CD14-positive monocyte (primary cell): ENCODE results near the gene GPR15. TPM values are rescaled to one million over a fixed set of nuclear protein-coding genes. Genes with fewer than 3 reads are reported as not detected.

Source experiments
- DNase-seq, 3 donors: peaks; one replicate each; pipeline ENCODE4 v3.0.0-alpha.2; 2011 to 2022
- H2AFZ ChIP-seq: 2 replicates; pipeline ENCODE4 v1.6.0; 2012; ENCODE audit warnings: mild to moderate bottlenecking, low read depth, low read length, inconsistent platforms; ENCODE audit not compliant: insufficient read depth, poor library complexity, severe bottlenecking
- H3K27ac ChIP-seq, 2 donors: 1 replicate in 1 of 2; 2 replicates in 1 of 2; pipeline ENCODE4 v1.5.1; 2012 to 2013; ENCODE audit warnings: low read length in 2 of 2, control low read depth in 1 of 2, inconsistent platforms in 1 of 2, low read depth in 1 of 2, mild to moderate bottlenecking in 1 of 2
- H3K27me3 ChIP-seq, 2 donors: one replicate each; pipeline versions ENCODE4 v1.6.0 to v1.6.1; 2011 to 2013; ENCODE audit warnings: low read length in 2 of 2; ENCODE audit not compliant: control insufficient read depth in 2 of 2, insufficient read depth in 2 of 2
- H3K36me3 ChIP-seq, 2 donors: replicated peaks in 1 of 2; 1 replicate in 1 of 2; 2 replicates in 1 of 2; pipeline versions ENCODE4 v1.5.1 to v1.6.1; 2012 to 2013; ENCODE audit warnings: low read length in 2 of 2, control low read depth in 1 of 2, inconsistent platforms in 1 of 2, mild to moderate bottlenecking in 1 of 2; ENCODE audit not compliant: insufficient read depth in 2 of 2, control insufficient read depth in 1 of 2
- H3K4me1 ChIP-seq, 2 donors: 1 replicate in 1 of 2; 2 replicates in 1 of 2; pipeline versions ENCODE4 v1.5.1 to v1.6.1; 2012 to 2013; ENCODE audit warnings: low read length in 2 of 2, control low read depth in 1 of 2, inconsistent platforms in 1 of 2, mild to moderate bottlenecking in 1 of 2, moderate library complexity in 1 of 2; ENCODE audit not compliant: insufficient read depth in 2 of 2, control insufficient read depth in 1 of 2
- H3K4me2 ChIP-seq: replicated peaks from 2 replicates; pipeline ENCODE3; 2012; ENCODE audit warnings: low read length, moderate library complexity, mild to moderate bottlenecking; ENCODE audit not compliant: poor library complexity, severe bottlenecking; ENCODE audit errors: extremely low read depth
- H3K4me3 ChIP-seq, 3 experiments: fragments of 200-600 bp in 1 of 3; sonication (generic) in 1 of 3; replicated peaks in 1 of 3; 1 replicate in 2 of 3; 2 replicates in 1 of 3; pipeline ENCODE4 v1.5.1; 2011 to 2013; ENCODE audit warnings: low read length in 3 of 3, mild to moderate bottlenecking in 3 of 3, control low read depth in 2 of 3, low read depth in 2 of 3, inconsistent platforms in 1 of 3, moderate library complexity in 1 of 3
- H3K79me2 ChIP-seq: 2 replicates; pipeline ENCODE4 v1.6.0; 2012; ENCODE audit warnings: mild to moderate bottlenecking, control low read depth, inconsistent platforms, low read length, moderate library complexity; ENCODE audit not compliant: insufficient read depth
- H3K9ac ChIP-seq: 2 replicates; pipeline ENCODE4 v1.6.0; 2017; ENCODE audit warnings: low read length, mild to moderate bottlenecking; ENCODE audit not compliant: insufficient read depth, poor library complexity, severe bottlenecking
- H3K9me3 ChIP-seq, 2 donors: replicated peaks in 1 of 2; 1 replicate in 1 of 2; 2 replicates in 1 of 2; pipeline versions ENCODE4 v1.5.1 to v1.6.1; 2012 to 2013; ENCODE audit warnings: low read length in 2 of 2, control low read depth in 1 of 2; ENCODE audit not compliant: control insufficient read depth in 1 of 2, insufficient read depth in 1 of 2
- H4K20me1 ChIP-seq: 2 replicates; pipeline ENCODE4 v1.6.0; 2012; ENCODE audit warnings: mild to moderate bottlenecking, low read length, control low read depth, moderate library complexity; ENCODE audit not compliant: insufficient read depth
- H3K27ac Mint-ChIP-seq, 7 donors: one replicate each; pipeline ENCODE4 v1.8.0; 2020; ENCODE audit warnings: mild to moderate bottlenecking in 7 of 7, mixed read lengths in 7 of 7, moderate library complexity in 6 of 7, inconsistent platforms in 2 of 7
- H3K27me3 Mint-ChIP-seq, 3 donors: one replicate each; pipeline ENCODE4 v1.8.0; 2021 to 2022; ENCODE audit warnings: low read depth in 3 of 3, mild to moderate bottlenecking in 3 of 3, mixed read lengths in 3 of 3, moderate library complexity in 3 of 3, inconsistent platforms in 1 of 3
- H3K36me3 Mint-ChIP-seq, 2 donors: one replicate each; pipeline ENCODE4 v1.8.0; 2020; ENCODE audit warnings: mixed read lengths in 2 of 2, inconsistent platforms in 1 of 2, mild to moderate bottlenecking in 1 of 2
- H3K4me1 Mint-ChIP-seq: one replicate; pipeline ENCODE4 v1.8.0; 2020; ENCODE audit warnings: mild to moderate bottlenecking, mixed read lengths
- H3K4me3 Mint-ChIP-seq, 2 donors: one replicate each; pipeline ENCODE4 v1.8.0; 2020; ENCODE audit warnings: mild to moderate bottlenecking in 2 of 2, mixed read lengths in 2 of 2, moderate library complexity in 1 of 2
- H3K9me3 Mint-ChIP-seq, 7 donors: one replicate each; pipeline ENCODE4 v1.8.0; 2020 to 2022; ENCODE audit warnings: mixed read lengths in 7 of 7, mild to moderate bottlenecking in 6 of 7, moderate library complexity in 6 of 7, inconsistent platforms in 2 of 7
- WGBS: methylation state at CpG from one replicate; pipeline ENCODE4 v1.1.5; 2013; ENCODE audit warnings: missing lambda C conversion rate; ENCODE audit not compliant: insufficient coverage; 5-methylcytosine and 5-hydroxymethylcytosine counted together
- intact Hi-C, 2 donors: fragments of 100-400 bp; cut with micrococcal nuclease; formaldehyde crosslinking; loops; one replicate each; pipeline versions ENCODE4 v1.15.0 to v1.15.1; 2023
- polyA plus RNA-seq, 3 donors: library from polyadenylated mRNA; depleted of rRNA in 1 of 3; unstranded in 2 of 3; stranded (reverse) in 1 of 3; fragments of 300-500 nt in 2 of 3; fragments of >200 nt in 1 of 3; fragmentation: Illumina TruSeq in 2 of 3; gene quantifications; 1 replicate in 2 of 3; 2 replicates in 1 of 3; pipeline ENCODE4 v1.2.3, GENCODE V29; 2012 to 2021
- TF ChIP-seq, protein P1 (sequence below): fragments of 200-600 bp; IDR thresholded peaks from one replicate; pipeline ENCODE4 v1.8.0; 2022; ENCODE audit warnings: antibody characterized with exemption, mild to moderate bottlenecking

The GPR15 gene
- polyA plus RNA-seq, 3 donors, result not detected

DNA sequence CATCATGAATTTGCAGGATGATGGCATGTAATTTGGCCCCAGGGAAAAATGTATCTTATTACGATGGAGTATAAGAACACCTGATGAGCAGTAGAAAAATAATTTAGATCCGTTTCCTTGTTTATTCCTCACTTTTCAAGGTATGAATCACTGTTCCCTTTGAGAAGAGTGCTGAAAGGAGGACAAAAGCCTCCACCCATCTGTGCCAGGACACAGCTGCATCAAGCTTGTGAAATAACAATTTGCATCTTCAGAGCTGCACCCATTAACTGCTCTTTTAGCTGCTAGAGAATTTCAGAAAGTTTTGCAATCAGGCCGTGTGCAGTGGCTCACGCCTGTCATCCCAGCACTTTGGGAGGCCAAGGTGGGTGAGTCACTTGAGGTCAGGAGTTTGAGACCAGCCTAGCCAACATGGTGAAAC lies 18.7 kb upstream of the GPR15 start:
- peaks cover 26 to 59% of the 10 kb centered on the region in 2 donors for H3K36me3 ChIP-seq
- peaks cover under 1% of the 10 kb centered on the region for H3K79me2 ChIP-seq
- Mint-ChIP-seq H3K9me3 (no peaks in the 10 kb centered on the region), H3K36me3 (peaks cover 55 to 56% of the 10 kb centered on the region in 2 donors), H3K4me1 (peaks cover 16% of the 10 kb centered on the region), H3K27ac (peak overlapping the region in 6 of 7 donors; percentile 2 to 77 (median 52)), H3K4me3 (no peak overlapping the region), H3K27me3 (no peaks in the 10 kb centered on the region)
- peak overlapping the region; percentile 12 to 51 for H3K27ac ChIP-seq
- peak overlapping the region; percentile 10 for H3K9ac ChIP-seq
- no peak overlapping the region for H3K4me2 ChIP-seq
- H3K9me3 ChIP-seq, result no peaks in the 10 kb centered on the region
- no peak overlapping the region for H3K4me3 ChIP-seq
- WGBS, result no CpG with 5 or more reads among the region's 4 CpGs
- H3K27me3 ChIP-seq, result no peaks in the 10 kb centered on the region
- DNase-seq, result peak; percentile 49 to 70 (median 69)
- no peak overlapping the region for H2AFZ ChIP-seq
- H3K4me1 ChIP-seq, result peaks cover 6 to 11% of the 10 kb centered on the region in 2 donors
- intact Hi-C loops, result no loop called here
- TF ChIP-seq, protein P1, sequence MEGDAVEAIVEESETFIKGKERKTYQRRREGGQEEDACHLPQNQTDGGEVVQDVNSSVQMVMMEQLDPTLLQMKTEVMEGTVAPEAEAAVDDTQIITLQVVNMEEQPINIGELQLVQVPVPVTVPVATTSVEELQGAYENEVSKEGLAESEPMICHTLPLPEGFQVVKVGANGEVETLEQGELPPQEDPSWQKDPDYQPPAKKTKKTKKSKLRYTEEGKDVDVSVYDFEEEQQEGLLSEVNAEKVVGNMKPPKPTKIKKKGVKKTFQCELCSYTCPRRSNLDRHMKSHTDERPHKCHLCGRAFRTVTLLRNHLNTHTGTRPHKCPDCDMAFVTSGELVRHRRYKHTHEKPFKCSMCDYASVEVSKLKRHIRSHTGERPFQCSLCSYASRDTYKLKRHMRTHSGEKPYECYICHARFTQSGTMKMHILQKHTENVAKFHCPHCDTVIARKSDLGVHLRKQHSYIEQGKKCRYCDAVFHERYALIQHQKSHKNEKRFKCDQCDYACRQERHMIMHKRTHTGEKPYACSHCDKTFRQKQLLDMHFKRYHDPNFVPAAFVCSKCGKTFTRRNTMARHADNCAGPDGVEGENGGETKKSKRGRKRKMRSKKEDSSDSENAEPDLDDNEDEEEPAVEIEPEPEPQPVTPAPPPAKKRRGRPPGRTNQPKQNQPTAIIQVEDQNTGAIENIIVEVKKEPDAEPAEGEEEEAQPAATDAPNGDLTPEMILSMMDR, result no peak
- H4K20me1 ChIP-seq, result no peaks in the 10 kb centered on the region

DNA sequence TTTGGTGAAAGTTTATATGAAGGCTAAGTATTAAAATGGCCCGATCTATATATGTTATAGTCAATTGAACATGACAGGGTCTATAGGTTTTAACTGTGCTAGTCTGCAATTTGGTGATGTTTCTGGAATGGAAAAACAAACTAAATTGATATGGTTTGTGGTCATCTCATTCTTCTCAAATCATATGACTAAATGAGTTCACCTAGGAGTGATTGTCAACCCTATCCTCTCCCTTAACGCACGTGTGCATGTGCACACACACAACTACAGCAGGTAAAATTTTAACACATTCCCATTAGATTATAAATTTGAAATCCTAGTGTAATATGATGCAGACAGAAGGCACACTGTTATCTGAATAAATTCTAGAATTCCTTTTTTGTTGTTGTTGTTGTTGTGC lies 18.0 kb upstream of the GPR15 start:
- peaks cover 6 to 11% of the 10 kb centered on the region in 2 donors for H3K4me1 ChIP-seq
- H3K27ac Mint-ChIP-seq, result peak overlapping the region in 4 of 7 donors; percentile 40 to 77 (median 70)
- no peaks in the 10 kb centered on the region for H3K9me3 ChIP-seq
- no peak overlapping the region for H3K4me2 ChIP-seq
- no peak overlapping the region for H3K4me3 Mint-ChIP-seq
- peak overlapping the region in 1 of 2 donors; percentile 51 for H3K27ac ChIP-seq
- no peak overlapping the region for H3K9ac ChIP-seq
- no peaks in the 10 kb centered on the region for H4K20me1 ChIP-seq
- H3K27me3 ChIP-seq, result no peaks in the 10 kb centered on the region
- peaks cover 32 to 65% of the 10 kb centered on the region in 2 donors for H3K36me3 ChIP-seq
- peaks cover 56 to 57% of the 10 kb centered on the region in 2 donors for H3K36me3 Mint-ChIP-seq
- H3K27me3 Mint-ChIP-seq, result no peaks in the 10 kb centered on the region
- H3K4me1 Mint-ChIP-seq, result peaks cover 16% of the 10 kb centered on the region
- peaks cover 4% of the 10 kb centered on the region for H3K79me2 ChIP-seq
- no peaks in the 10 kb centered on the region for H3K9me3 Mint-ChIP-seq
- no peak overlapping the region for H3K4me3 ChIP-seq
- no peak overlapping the region for H2AFZ ChIP-seq
- no CpG with 5 or more reads among the region's 3 CpGs for WGBS
- DNase-seq, result no peak
- TF ChIP-seq, protein P1, result no peak
- intact Hi-C loops, result no loop called here
